SK-N-SH treated with all-trans-retinoic acid at 6 μM for 48 hours (cell line): Measurements from ENCODE around the gene NRXN3.

Source experiments
- BACH2 ChIP-seq: fragments of 250-450 bp; sonication (Bioruptor Pico); IDR thresholded peaks from 2 replicates; pipeline ENCODE4 v1.9.0; 2021; ENCODE audit warnings: mild to moderate bottlenecking, borderline replicate concordance
- ISL1 ChIP-seq: fragments of 250-450 bp; sonication (Bioruptor Pico); IDR thresholded peaks from 2 replicates; pipeline ENCODE4 v2.1.2; 2022; ENCODE audit warnings: mild to moderate bottlenecking, moderate library complexity
- PPARA ChIP-seq: fragments of 250-450 bp; sonication (Bioruptor Pico); IDR thresholded peaks from 2 replicates; pipeline ENCODE4 v1.5.0; 2020; ENCODE audit warnings: mild to moderate bottlenecking, borderline replicate concordance
- TCF4 ChIP-seq: fragments of 250-450 bp; sonication (Bioruptor Pico); IDR thresholded peaks from 2 replicates; pipeline ENCODE4 v1.8.0; 2021; ENCODE audit warnings: mild to moderate bottlenecking, moderate library complexity, borderline replicate concordance
- ZFP30 ChIP-seq: fragments of 450-650 bp; formaldehyde crosslinking; IDR thresholded peaks from 2 replicates; pipeline ENCODE4 v1.5.0; 2022; ENCODE audit warnings: mild to moderate bottlenecking, moderate library complexity
- ZNF70 ChIP-seq: fragments of 450-650 bp; formaldehyde crosslinking; IDR thresholded peaks from 2 replicates; pipeline ENCODE4 v1.5.0; 2020; ENCODE audit warnings: mild to moderate bottlenecking, moderate library complexity
- TF ChIP-seq, protein P1 (sequence below): fragments of 250-450 bp; sonication (Bioruptor Pico); IDR thresholded peaks from 2 replicates; pipeline ENCODE4 v1.5.1; 2021; ENCODE audit warnings: mild to moderate bottlenecking, moderate library complexity
- TF ChIP-seq, protein P2 (sequence below): fragments of 250-450 bp; sonication (Bioruptor Pico); IDR thresholded peaks from 2 replicates; pipeline ENCODE4 v1.8.0; 2020; ENCODE audit warnings: mild to moderate bottlenecking, moderate library complexity, borderline replicate concordance
- TF ChIP-seq, protein P3 (sequence below): fragments of 250-450 bp; sonication (Bioruptor Pico); IDR thresholded peaks from 2 replicates; pipeline ENCODE4 v1.5.0; 2020; ENCODE audit warnings: mild to moderate bottlenecking, moderate library complexity

DNA sequence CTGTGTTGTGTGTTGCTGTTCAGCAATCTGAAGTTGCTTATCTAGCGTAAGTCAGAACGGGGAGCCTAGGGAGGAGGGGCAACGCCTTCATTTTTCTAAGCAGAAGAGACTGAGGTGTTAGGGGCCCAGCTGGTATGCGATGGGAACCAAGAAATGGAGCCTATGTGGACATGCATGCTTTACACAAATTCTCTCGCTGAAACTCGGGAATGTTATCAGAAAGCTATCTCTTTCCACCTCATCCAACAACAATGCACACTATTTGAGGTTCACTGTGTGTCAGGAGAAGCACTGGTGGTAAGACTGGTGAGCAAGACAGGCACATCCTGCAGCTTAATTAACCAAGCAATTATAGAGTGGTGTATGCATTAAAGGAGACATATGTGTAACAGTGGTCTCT, 89.7 kb downstream of the NRXN3 start:
- TF ChIP-seq, protein P1, sequence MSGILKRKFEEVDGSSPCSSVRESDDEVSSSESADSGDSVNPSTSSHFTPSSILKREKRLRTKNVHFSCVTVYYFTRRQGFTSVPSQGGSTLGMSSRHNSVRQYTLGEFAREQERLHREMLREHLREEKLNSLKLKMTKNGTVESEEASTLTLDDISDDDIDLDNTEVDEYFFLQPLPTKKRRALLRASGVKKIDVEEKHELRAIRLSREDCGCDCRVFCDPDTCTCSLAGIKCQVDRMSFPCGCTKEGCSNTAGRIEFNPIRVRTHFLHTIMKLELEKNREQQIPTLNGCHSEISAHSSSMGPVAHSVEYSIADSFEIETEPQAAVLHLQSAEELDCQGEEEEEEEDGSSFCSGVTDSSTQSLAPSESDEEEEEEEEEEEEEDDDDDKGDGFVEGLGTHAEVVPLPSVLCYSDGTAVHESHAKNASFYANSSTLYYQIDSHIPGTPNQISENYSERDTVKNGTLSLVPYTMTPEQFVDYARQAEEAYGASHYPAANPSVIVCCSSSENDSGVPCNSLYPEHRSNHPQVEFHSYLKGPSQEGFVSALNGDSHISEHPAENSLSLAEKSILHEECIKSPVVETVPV (CRISPR knock-in tag): no peak
- TF ChIP-seq, protein P2, sequence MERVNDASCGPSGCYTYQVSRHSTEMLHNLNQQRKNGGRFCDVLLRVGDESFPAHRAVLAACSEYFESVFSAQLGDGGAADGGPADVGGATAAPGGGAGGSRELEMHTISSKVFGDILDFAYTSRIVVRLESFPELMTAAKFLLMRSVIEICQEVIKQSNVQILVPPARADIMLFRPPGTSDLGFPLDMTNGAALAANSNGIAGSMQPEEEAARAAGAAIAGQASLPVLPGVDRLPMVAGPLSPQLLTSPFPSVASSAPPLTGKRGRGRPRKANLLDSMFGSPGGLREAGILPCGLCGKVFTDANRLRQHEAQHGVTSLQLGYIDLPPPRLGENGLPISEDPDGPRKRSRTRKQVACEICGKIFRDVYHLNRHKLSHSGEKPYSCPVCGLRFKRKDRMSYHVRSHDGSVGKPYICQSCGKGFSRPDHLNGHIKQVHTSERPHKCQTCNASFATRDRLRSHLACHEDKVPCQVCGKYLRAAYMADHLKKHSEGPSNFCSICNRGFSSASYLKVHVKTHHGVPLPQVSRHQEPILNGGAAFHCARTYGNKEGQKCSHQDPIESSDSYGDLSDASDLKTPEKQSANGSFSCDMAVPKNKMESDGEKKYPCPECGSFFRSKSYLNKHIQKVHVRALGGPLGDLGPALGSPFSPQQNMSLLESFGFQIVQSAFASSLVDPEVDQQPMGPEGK (CRISPR knock-in tag): no peak
- TF ChIP-seq ZNF70 (CRISPR knock-in tag) (no peak), BACH2 (no peak), TCF4 (CRISPR knock-in tag) (no peak), PPARA (no peak), ZFP30 (CRISPR knock-in tag) (no peak), ISL1 (no peak)
- TF ChIP-seq, protein P3, sequence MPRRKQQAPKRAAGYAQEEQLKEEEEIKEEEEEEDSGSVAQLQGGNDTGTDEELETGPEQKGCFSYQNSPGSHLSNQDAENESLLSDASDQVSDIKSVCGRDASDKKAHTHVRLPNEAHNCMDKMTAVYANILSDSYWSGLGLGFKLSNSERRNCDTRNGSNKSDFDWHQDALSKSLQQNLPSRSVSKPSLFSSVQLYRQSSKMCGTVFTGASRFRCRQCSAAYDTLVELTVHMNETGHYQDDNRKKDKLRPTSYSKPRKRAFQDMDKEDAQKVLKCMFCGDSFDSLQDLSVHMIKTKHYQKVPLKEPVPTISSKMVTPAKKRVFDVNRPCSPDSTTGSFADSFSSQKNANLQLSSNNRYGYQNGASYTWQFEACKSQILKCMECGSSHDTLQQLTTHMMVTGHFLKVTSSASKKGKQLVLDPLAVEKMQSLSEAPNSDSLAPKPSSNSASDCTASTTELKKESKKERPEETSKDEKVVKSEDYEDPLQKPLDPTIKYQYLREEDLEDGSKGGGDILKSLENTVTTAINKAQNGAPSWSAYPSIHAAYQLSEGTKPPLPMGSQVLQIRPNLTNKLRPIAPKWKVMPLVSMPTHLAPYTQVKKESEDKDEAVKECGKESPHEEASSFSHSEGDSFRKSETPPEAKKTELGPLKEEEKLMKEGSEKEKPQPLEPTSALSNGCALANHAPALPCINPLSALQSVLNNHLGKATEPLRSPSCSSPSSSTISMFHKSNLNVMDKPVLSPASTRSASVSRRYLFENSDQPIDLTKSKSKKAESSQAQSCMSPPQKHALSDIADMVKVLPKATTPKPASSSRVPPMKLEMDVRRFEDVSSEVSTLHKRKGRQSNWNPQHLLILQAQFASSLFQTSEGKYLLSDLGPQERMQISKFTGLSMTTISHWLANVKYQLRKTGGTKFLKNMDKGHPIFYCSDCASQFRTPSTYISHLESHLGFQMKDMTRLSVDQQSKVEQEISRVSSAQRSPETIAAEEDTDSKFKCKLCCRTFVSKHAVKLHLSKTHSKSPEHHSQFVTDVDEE: no peak
